Hematopoietic multipotent progenitor cell treated with erythropoietin and hydrocortisone succinate and interleukin-3 and kit ligand, for 8 days (in vitro differentiated cells): ENCODE measurements around the gene SNAP29.
"Not testable (repeated sequence)": the region's sequence is repeated elsewhere in the genome, so short reads cannot be mapped to it uniquely, and the experiment has no call there.

ENCODE experiments used
- DNase-seq: peaks from one replicate; pipeline ENCODE4 v3.0.0-alpha.2; 2015

SNAP29 gene

GRCh38 chr22:20867179-20868024, 8.6 kb downstream of the SNAP29 start:
- peak; percentile 88 for DNase-seq

DNA sequence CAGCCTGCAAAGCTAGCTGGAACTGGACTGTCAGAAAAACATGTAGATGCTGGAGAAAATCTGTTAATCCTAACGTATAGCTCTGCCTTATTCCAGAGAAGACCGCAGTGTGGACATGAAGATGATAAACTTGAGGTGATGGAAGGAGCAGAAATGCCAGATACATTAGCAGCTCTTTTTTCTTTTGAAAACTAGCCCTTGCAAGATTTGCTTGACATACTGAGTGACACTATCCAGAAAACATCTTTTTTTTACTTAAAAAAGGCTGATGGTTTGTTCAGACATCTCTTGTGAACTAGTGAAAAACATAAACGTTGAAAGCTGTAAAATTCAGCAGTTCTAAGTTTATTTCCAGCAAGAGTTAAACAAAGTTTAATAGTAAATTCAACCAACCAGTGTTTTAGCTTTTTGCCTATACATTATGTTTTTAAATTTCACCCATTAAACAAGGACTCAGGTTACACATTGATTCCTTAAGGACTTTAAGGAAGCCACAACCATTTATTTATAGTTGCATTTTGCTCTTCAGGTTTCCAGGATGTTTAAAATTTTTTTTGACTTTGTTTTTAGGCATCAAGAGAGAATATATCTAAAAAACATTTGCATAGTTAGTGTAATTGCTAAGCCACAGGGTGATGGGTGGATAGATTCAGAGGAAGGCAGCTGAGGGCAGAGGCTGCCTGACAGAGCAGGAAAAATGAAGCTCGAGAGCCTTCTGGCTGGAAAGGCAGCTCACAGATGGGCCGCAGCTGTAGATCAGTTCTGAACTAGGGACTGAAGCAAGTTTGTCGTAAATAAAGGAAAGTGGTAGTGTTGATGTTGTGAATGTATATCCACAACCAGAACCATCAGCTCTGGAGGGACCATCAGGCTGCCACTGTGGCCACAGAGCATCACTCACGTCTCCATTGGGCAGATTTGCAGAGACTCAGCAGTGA, 9.5 kb downstream of the SNAP29 start:
- no peak for DNase-seq

- no peak for DNase-seq
Observed at GRCh38 chr22:20869234-20869633, 10.4 kb downstream of the SNAP29 start.

- peak; percentile 20 for DNase-seq
Observed at GRCh38 chr22:20873214-20873613, 14.4 kb downstream of the SNAP29 start.

DNA sequence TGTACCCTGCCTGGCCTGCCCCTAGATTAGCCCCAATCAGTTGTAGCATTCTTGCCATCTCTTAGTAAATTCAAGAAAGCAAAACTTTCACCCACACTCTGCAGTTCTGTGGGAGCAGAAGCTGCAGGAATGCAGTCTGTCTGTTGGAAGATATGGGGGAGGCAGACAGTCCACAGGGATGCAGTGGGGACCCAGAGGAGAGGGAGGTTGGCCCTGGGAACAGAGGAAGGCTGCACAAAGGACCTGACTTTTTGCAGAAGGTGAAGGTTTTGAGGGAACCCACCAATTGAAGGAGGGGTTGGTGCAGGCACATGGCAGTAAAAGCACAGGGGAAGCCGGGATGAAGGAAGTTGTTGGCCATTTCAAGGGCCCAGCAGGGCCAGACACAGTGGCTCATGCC, 16.5 kb downstream of the SNAP29 start:
- no peak for DNase-seq

DNA sequence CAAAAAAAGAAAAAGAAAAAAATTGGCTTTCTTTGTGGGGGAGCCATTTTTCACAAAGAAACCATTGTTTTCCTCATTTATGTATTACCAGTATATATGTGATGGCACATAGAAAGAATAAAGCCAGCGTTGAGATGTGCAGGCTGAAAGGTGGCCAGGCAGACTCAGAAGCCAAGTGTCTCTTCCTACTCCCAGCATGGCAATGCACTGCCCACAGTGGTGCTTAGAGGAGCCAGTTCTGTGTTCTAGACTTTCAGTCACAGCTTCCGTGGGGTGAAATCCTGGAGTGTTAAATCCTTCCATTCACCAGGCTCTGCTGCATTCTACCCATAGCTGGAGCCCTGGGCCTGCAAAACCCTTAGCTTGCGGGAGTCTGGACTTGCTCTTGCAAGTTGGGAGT, 18.9 kb downstream of the SNAP29 start:
- no peak for DNase-seq

DNA sequence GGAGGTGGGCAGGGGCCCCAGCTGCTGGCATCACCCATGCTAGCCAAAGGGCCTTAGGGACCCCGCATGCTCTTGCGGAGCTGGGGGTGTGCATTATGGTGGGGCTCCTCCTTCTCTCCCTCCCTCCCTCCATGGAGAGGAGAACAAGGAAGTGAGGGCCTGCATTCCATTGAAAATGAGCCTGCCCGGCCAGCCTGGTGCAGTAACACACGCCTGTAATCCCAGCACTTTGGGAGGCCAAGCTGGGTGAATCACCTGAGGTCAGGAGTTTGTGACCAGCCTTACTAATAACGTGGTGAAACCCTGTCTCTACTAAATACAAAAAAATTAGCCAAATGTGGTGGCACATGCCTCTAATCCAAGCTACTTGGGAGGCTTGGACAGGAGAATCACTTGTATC, 22.4 kb downstream of the SNAP29 start:
- DNase-seq, result no peak

DNA sequence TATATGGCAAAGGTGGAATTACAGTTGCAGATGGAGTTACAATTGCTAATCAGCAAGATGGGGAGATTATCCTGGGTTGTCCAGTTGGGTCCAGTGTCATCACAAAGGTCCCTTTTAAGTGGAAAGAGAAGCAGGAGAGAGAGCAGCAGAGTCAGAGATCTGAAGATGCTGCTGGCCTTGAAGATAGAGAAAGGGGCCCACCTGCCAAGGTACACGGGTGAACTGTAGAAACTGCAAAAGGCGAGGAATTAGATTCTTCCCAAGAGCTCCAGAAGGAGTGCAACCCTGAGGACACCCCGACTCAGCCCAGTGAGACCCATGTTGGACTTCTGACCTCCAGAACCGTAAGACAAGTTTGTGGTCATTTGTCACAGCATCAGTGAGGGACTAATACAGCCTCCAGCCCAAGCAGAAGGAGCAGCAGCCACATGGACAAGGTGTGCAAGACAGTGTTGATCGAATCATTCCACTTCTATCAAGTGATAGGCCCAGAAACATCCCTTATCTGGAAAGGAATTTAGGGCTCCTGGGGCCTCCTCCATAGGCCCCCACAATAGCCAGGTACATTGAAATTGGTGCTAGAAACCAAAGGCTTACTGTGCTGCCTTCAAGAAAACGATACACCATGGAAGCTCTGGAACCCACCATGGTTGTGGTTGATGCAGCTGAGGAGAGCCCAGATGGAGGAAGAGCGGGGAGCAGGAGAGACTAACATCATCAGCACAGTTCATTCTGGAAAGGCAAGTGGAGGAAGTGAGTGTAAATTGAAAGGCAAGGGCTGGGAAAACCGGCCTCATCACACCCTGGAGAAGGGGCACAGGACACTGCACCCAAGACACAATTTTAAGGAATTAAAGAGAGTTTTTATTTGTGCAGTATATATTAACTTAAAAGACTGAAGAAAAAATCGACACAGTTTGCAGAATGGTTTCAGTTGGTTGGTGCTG, 23.3 kb downstream of the SNAP29 start:
- DNase-seq, result no peak

GRCh38 chr22:20882855-20883254, 24.0 kb downstream of the SNAP29 start:
- DNase-seq, result no peak

DNA sequence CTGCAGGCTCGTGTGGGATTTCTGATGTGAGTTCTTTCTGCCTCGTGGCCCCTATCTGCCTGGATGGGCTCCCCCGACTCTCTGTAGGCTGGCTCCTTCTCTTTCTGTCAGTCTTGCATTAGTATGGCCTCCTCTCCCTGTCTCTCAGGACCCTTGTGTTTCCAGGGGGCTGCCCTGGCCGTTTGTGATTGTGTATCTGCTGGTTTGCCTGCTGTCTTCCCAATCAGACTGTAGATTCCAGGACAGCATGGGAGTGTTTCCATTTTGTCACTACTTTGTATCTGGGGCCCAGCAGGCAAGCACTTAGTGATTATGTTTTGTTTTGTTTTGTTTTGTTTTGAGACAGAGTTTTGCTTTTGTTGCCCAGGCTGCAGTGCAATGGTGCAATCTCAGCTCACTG, 25.6 kb downstream of the SNAP29 start:
- no peak for DNase-seq

GRCh38 chr22:20885017-20885556, 26.3 kb downstream of the SNAP29 start:
- DNase-seq, result no peak

DNA sequence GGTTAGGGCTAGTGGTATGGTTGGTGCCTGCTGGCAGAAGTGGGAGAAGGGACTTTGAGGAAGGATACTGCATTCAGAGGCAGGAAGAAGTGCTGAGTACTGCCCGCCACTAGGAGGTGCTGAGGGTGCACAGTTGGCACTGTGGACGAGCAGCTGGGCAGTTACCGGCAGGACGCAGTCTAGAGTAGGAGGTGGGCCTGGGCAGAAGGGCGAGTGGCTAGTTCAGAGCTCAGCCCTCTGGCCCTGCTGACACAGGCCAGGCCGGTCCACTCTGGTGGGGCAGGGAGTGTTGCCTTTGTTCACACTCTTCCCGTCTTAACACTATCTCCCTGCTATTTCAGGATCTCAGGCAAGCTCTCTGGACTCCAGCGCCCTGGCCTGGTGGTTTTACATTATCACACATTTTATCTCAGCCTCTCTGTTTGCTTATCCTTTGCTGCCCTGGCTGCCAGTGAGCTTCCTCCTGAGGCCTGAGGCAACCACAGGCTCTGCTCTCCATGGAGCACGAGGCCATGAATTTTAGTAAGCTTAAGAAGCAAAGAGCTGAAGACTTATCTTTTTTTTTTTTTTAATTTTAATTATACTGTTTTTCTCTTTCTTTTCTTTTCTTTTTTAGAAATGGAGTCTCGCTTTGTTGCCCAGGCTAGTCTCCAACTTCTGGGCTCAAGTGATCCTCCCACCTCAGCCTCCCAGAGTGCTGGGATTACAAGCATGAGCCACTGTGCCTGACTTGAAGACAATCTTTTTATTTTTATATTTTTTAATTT, 26.9 kb downstream of the SNAP29 start:
- peak; percentile 86 for DNase-seq

GRCh38 chr22:20887375-20887774, 28.6 kb downstream of the SNAP29 start:
- DNase-seq, result no peak

DNA sequence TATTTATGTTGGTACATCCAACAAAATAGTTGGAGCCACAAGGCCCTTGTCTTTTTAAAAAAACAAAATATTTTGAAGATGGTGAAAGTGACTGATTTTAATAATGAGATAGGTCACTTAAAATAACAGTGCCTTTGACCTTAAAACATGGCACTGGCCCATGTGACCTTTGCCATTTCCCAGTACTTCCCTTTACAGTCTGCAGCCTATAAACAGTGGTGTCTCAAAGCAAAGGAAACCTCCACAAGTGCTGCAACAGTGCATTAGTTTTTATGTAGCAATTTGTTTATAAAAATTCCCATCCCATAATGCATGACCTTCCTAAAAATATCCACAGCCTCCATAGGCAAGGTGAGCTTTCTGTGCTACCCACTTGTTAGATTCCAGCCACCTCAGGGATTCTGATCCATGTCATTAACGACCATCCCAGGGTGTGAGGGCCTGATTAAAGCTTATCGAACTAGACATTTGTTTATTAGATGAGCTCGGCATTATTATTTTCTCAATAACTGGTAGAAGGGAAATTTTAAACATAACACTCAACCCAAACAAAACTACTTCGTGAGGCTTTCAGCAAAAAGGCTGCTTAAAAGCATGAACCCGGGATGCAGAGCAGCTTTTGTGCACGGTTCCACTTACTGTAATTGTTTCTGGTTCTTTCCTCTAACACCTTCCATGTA, 30.4 kb downstream of the SNAP29 start:
- DNase-seq, result no peak

GRCh38 chr22:20889904-20890540, 31.2 kb downstream of the SNAP29 start:
- DNase-seq, result no peak

- DNase-seq, result no peak
Observed at GRCh38 chr22:20890975-20891374, 32.2 kb downstream of the SNAP29 start.

- not testable (repeated sequence) for DNase-seq
Observed at GRCh38 chr22:20897737-20898136, 38.9 kb downstream of the SNAP29 start.

DNA sequence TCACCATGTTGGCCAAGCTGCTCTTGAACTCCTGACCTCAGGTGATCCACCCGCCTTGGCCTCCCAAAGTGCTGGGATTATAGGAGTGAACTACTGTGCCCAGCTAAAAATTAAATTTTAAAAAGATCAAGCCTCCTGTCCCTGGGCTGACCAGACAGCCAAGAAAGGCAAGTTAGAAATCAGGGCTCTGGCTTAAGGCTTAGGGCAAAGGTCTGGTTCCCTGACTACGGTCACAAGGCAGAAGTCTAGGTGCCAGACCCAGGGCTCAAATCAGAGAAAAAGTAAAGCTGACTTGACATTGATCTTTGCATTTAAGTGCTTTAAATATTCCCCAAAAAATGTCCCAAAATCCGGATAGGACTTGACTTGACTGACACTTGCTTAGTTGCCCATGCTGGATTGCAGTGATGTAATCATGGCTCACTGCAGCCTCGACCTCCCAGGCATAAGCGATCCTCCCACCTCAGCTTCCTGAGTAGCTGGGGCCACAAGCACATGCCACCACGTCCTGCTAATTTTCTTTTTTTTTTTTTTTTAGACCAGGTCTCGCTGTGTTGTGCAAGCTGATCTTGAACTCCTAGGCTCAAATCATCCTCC, 41.1 kb downstream of the SNAP29 start:
- no peak for DNase-seq

DNA sequence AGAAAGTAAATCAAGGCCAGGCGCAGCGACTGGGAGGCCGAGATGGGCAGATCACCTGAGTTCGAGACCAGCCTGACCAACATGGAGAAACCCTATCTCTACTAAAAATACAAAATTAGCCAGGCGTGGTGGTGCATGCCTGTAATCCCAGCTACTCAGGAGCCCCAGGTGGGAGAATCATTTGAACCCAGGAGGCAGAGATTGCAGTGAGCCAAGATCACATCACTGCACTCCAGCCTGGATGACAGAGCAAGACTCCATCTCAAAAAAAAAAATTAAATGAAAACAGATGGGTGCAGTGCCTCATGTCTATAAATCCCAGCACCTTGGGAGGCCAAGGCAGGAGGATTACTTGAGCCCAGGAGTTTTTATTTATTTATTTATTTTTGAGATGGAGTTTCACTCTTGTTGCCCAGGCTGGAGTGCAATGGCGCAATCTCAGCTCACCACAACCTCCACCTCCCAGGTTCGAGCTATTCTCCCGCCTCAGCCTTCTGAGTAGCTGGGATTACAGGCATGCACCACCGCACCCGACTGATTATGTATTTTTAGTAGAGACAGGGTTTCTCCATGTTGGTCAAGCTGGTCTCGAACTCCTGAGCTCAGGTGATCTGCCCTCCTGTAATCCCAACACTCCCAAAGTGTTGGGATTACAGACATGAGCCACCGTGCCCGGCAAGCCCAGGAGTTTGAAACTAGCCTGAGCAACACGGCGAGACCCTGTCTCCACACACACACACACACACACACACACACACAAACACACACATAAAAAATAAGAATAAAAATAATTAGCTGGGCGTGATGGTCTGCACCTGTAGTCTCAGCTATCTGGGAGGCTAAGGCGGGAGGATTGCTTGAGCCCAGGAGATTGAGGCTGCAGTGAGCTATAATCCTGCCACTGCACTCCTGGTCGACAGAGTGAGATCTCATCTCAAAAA, 42.6 kb downstream of the SNAP29 start:
- not testable (repeated sequence) for DNase-seq
